ENCODE results near the gene ODF4.
"Not testable (repeated sequence)": the region's sequence is repeated elsewhere in the genome, so short reads cannot be mapped to it uniquely, and the experiment has no call there.

ODF4 gene

GRCh38 chr17:8326511-8327302, 12.9 kb upstream of the ODF4 start:
- no peak for DNase-seq

- no peak for DNase-seq
Observed at GRCh38 chr17:8327303-8327649, 12.4 kb upstream of the ODF4 start.

GRCh38 chr17:8332128-8332527, 7.5 kb upstream of the ODF4 start:
- no peak for DNase-seq

DNA sequence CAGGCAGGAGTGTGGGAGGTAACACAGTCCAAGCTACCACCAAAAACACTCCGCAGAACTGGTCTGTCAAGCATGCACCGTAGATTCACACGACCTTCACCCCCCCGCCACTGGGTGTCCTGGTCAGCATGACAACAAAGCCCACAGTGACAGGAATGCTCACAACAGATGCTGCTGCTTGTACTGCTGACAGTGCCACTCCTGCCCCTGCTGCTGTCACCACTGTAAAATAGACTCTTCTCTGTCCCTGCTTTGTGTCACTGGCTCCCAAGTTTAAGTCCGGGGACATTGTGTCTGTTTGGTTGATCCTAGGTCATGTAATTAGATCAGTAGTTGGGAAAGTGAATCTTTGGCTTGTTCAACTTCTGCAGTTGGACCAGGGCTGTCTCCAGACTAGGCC, 7.0 kb upstream of the ODF4 start:
- no peak for DNase-seq

DNA sequence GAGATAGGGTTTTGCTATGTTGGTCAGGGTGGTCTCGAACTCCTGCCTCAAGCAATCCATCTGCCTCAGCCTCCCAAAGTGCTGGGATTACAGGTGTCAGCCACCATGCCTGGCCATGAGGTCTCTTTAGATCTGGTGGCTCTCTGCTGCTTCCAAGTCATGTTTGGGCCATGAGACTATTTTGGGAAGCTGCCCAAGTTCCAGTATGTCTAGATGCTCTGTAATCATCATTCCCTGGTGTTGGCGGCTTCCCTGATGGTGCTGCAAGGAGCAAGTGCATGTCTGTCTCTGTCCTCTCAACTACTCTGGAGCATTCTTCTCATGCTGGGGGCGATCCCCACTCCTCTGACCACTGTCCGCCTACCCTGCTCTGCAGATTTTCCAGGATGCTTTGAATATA, 6.4 kb upstream of the ODF4 start:
- no peak for DNase-seq

DNA sequence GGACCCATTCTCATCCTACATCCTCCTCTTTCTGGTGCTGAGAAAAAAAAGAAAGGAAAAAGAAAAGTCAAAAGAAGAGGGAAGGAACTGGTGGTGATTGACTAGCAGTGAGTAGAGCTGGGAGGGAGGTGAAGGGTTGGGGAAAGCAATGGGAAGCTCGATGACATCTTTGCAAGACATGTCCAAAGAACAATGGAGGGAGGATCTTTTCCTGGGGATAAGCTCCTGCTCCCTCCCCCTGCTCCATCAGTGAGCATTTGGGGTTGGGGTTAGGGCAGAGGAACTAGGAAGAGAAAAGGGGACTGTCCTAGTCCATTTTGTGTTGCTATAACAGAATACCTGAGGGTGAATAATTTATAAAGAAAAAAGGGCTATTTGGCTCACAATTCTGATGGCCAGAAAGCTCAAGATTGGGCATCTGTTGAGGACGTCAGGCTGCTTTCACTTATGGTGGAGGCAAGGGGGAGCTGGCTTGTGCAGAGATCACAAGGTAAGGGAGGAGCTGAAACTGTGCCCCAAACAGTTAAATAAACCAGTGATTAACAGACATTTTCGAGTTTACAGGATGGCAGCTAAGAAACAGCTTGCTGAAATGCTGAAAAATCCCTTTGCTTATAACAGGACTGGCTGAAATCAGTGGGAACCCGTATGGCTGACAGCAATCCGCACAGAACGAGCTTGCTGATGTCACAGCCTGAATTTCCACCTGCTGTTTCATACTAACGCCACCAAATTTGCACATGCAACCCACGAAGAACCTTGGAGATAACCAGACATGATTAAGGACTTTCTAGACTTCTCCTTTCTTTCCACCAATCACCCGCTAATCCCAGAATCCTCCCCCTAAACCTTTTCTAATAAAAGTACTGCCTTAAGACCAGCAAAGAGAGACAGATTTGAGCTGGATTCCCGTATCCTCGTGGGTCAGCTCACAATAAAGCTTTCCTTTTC, 1.6 kb upstream of the ODF4 start:
- no peak for DNase-seq

GRCh38 chr17:8338753-8339140, 893 bp upstream of the ODF4 start:
- no peak for DNase-seq

- DNase-seq, result no peak
Observed at GRCh38 chr17:8341456-8341855, 1.8 kb downstream of the ODF4 start.

DNA sequence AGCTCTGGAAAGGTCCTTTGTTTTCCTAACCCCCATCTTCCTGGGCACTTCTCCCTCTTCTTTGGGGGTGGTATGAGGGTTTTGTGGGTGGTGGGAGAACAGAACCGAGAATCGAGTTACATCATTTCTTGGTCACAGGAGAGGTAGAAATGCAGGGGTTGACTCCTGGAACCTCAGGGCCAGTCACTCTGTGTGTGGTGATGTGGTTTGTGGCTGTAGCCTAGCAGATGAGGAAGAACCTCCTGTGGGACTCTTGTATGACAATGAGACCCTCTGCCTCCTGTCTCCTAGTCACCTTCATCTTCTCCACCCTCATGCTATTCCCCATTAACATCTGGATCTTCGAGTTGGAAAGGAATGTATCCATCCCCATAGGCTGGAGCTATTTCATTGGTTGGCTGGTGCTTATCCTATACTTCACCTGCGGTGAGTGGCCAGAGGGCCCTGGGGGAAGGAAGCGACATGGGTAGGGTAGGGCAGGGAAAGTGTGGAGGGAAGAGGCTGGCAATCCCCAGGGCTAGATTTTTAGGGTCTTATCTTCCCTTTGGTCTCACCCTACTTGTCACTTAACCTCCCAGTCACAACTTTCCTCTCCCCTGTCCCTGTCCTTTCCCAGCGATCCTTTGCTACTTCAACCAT, 5.5 kb downstream of the ODF4 start:
- DNase-seq, result no peak

GRCh38 chr17:8345951-8346665, 6.5 kb downstream of the ODF4 start:
- DNase-seq, result no peak

DNA sequence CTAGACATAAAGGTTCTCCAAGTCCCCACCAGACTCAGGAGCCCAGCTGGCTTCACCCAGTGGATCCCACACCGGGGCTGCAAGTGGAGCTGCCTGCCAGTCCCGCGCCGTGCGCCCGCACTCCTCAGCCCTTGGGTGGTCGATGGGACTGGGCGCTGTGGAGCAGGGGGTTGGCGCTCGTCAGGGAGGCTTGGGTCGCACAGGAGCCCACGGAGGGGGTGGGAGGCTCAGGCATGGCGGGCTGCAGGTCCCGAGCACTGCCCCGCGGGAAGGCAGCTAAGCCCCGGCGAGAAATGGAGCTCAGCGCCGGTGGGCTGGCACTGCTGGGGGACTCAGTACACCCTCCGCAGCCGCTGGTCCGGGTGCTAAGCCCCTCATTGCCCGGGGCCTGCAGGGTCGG, 7.4 kb downstream of the ODF4 start:
- DNase-seq, result not testable (repeated sequence)

- no peak for DNase-seq
Observed at GRCh38 chr17:8350339-8350738, 10.7 kb downstream of the ODF4 start.

- no peak for DNase-seq
Observed at GRCh38 chr17:8353736-8354135, 14.1 kb downstream of the ODF4 start.

GRCh38 chr17:8354236-8354635, 14.6 kb downstream of the ODF4 start:
- DNase-seq, result no peak

DNA sequence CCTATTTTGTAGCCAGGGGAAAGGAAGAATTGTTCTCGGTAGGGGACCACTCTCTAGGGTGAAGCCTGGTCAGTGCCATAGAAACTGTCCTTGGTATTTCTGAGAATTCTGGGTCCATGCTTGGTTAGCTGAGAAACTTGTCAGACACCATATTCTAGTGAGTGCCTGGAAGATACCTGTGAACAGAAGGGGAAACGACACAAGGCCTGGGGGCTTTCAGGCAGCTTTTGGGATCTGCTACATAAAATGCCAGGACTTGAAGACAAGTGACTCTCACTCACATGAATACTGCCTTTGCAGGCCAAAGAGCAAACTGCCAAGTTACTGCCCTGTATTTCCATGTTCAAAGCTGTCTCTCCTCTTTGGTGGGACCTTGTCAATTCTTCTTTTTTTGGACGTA, 18.3 kb downstream of the ODF4 start:
- DNase-seq, result no peak

DNA sequence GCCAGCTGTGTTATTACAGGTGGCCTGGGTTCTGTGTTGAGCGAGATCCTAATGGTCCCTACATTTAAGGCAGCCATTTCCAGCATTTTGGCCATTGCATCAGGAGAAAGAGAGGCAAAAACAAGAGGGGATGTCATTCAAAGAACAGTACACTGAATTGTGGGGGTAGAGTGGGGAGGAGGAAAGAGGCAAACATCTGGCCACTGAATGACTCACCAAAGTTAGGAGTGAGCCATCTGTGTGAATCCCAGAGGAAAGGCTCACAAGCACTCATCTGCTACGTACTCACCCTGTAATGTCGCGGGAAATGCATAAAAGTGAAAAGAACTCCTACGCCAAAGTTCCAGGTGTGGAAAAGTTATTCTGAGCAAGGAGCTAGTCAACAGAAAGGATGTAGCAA, 20.1 kb downstream of the ODF4 start:
- DNase-seq, result no peak

- no peak for DNase-seq
Observed at GRCh38 chr17:8360260-8360659, 20.6 kb downstream of the ODF4 start.

DNA sequence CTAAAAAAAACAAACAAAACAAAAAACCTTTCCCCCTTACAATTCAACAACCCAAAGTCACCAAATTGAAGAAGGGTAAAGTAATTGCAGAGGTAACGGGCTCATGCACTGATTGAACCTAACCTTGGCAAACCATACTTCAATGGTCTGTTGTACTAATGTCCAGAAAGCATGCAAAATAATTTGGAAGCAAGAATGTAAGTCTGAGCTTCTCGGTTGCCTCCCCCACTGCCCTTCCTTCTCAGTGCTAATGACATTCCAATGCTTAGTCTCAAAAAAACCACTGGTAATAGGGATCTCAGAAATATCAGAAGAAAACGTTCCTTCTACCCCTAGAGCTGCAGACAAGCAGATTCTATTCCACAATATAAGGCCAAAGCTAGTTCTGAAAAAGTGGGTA, 21.1 kb downstream of the ODF4 start:
- no peak for DNase-seq

DNA sequence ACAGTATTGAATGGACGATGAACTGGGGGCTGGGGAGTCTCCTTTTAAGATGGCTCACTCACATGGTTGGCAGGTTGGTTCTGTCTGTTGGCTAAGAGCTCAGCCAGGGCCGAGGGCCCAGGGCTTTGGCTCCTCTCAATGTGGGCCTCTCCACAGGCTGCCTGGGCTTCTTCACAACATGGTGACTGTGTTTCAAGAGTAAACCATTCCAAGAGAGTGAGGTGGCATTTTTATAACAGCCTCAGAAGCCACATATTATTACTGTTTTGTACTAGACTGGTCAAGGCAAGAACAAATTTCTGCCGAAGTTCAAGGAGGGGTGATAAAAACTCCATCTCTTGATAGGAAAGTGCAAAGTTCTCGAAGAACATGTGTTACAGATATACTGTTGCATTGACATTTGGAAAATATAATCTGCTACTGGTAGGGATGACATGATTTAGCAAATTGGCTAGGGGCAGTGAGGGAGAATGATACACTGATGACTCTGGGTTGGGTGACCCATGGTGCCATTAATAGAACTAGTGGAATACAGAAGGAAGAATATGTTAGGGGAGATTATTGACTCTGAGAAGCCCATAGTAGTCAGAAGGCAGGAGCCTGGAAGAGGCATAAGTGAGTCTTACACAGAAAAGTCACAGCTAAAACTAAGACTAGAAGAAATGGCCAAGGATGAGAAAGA, 23.2 kb downstream of the ODF4 start:
- DNase-seq, result no peak

DNA sequence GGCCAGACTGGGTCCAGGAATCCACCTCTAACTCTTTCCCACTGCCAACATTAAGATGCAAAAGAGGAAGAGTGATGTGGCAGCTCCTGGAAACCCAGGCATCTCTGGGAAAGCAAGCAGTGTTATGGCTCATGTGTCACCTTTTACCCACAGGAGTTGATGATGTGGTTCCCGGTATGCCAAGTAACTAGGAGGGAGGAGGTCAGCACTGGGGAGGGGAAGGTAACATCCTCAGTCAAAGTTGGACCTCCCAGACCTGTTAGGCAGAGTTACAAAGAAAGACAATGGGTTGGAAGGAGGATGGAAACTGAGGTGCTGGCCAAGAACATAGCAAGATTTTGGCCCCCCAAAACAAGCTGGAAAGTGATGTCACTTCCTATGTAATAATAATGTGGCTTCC, 25.5 kb downstream of the ODF4 start:
- no peak for DNase-seq

DNA sequence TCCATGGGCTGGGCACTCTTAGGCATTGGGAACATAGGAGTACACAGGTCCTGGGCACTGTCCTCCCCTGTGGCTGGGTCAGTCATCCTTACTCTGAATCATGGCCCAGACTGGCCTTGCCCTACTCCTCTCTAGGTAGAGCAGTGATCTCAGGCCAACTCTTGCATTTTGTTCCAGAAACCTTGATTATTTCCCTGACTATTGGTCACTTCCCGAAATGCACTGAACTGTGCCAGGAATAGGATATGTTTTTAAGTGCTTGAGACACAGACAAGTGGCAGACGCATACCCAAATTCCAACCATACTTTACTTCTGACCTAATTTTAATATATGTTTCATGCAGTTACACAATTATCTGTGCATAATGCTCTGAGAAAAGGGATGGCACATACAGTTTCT, 26.6 kb downstream of the ODF4 start:
- DNase-seq, result no peak

- DNase-seq, result no peak
Observed at GRCh38 chr17:8368193-8368592, 28.6 kb downstream of the ODF4 start.

DNA sequence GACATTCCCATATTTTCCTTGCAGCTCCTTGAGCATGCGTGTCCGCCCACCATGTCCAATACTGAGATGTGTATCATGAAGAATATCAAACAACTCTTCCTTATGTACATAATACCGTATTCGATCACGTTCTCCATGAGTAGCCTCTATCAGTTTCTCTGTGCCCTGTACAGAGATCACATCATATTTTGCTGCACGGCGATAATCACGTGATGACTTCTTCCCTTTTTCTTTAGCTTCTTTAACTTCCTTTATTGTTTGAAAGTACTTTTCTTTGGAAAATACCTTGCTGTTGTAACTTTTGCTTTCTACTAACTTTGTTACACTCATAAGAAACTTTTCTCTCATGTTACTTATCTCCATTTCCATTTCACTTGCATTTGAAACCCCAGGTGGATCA, 30.3 kb downstream of the ODF4 start:
- DNase-seq, result no peak

Data from activated gamma-delta T cell treated with Interleukin-2 at 50 U/mL for 16 hours (primary cell).